Stimulated activated naive CD8-positive, alpha-beta T cell treated with anti-CD3 and anti-CD28 coated beads, Interleukin-15, amount 100 ng/mL, for 72 hours (primary cell): ENCODE measurements around the gene RNASEH2A.

ENCODE experiments used
- ATAC-seq: fragments of 150-1000 bp; cut with Tn5 transposase; 2 replicates; pipeline ENCODE4 v1.10.0; 2021; ENCODE audit warnings: mild to moderate bottlenecking, moderate library complexity
- DNase-seq, 2 donors: peaks; one replicate each; pipeline ENCODE4 v3.0.0; 2021 to 2022
- H3K27ac Mint-ChIP-seq, 2 donors: one replicate each; pipeline ENCODE4 v1.8.0; 2022; ENCODE audit warnings: mild to moderate bottlenecking in 2 of 2, mixed read lengths in 2 of 2, moderate library complexity in 2 of 2
- H3K27me3 Mint-ChIP-seq: one replicate; pipeline ENCODE4 v1.8.0; 2022; ENCODE audit warnings: mixed read lengths
- H3K4me1 Mint-ChIP-seq: one replicate; pipeline ENCODE4 v1.8.0; 2022; ENCODE audit warnings: mild to moderate bottlenecking, mixed read lengths
- H3K4me3 Mint-ChIP-seq, 2 donors: one replicate each; pipeline ENCODE4 v1.8.0; 2022; ENCODE audit warnings: mild to moderate bottlenecking in 2 of 2, mixed read lengths in 2 of 2, moderate library complexity in 1 of 2
- H3K9me3 Mint-ChIP-seq, 2 donors: one replicate each; pipeline ENCODE4 v1.8.0; 2022; ENCODE audit warnings: mixed read lengths in 2 of 2

The RNASEH2A gene

GRCh38 chr19:12833418-12833737 is 27.0 kb downstream of the RNASEH2A start:
- peaks cover 95% of the 10 kb centered on the region for H3K27me3 Mint-ChIP-seq
- H3K4me1 Mint-ChIP-seq = peaks cover 39% of the 10 kb centered on the region
- H3K27ac Mint-ChIP-seq = no peak overlapping the region
- ATAC-seq (no peak), DNase-seq (no peak)
- peak overlapping the region; percentile 27 to 46 for H3K4me3 Mint-ChIP-seq
- H3K9me3 Mint-ChIP-seq = peaks cover 0 to 4% of the 10 kb centered on the region in 2 donors

GRCh38 chr19:12833738-12834565 is 27.6 kb downstream of the RNASEH2A start:
- ATAC-seq (no peak), DNase-seq (peak in 1 of 2 donors; percentile 43)
- Mint-ChIP-seq H3K4me1 (peaks cover 41% of the 10 kb centered on the region), H3K9me3 (peaks cover 0 to 4% of the 10 kb centered on the region in 2 donors), H3K4me3 (peak overlapping the region; percentile 42 to 63), H3K27ac (no peak overlapping the region), H3K27me3 (peaks cover 95% of the 10 kb centered on the region)

GRCh38 chr19:12834566-12834943 is 28.2 kb downstream of the RNASEH2A start, which contains the start of gene RTBDN:
Gene RTBDN, minus strand, starts transcription at chr19:12834579. Its CDS starts 4,600 bp downstream, at chr19:12829979.
- H3K9me3 Mint-ChIP-seq = peaks cover 0 to 4% of the 10 kb centered on the region in 2 donors
- ATAC-seq (no peak), DNase-seq (no peak)
- H3K27me3 Mint-ChIP-seq = peaks cover 95% of the 10 kb centered on the region
- H3K4me3 Mint-ChIP-seq = peak within 1 kb of the TSS; percentile 46 to 63
- peaks cover 47% of the 10 kb centered on the region for H3K4me1 Mint-ChIP-seq
- H3K27ac Mint-ChIP-seq = no peak within 1 kb of the TSS

GRCh38 chr19:12834976-12835757 is 28.8 kb downstream of the RNASEH2A start:
- DNase-seq = peak in 1 of 2 donors; percentile 43
- H3K4me3 Mint-ChIP-seq = no peak overlapping the region
- peaks cover 0 to 4% of the 10 kb centered on the region in 2 donors for H3K9me3 Mint-ChIP-seq
- no peak overlapping the region for H3K27ac Mint-ChIP-seq
- peaks cover 49% of the 10 kb centered on the region for H3K4me1 Mint-ChIP-seq
- ATAC-seq = no peak
- H3K27me3 Mint-ChIP-seq = peaks cover 95% of the 10 kb centered on the region

- DNase-seq (no peak), ATAC-seq (no peak)
- Mint-ChIP-seq H3K9me3 (no peaks in the 10 kb centered on the region), H3K4me1 (peaks cover 62% of the 10 kb centered on the region), H3K4me3 (no peak overlapping the region), H3K27me3 (peaks cover 95% of the 10 kb centered on the region), H3K27ac (no peak overlapping the region)
Observed at GRCh38 chr19:12836529-12836863, 30.1 kb downstream of the RNASEH2A start.

GRCh38 chr19:12837225-12837624 is 30.8 kb downstream of the RNASEH2A start:
- DNase-seq (no peak), ATAC-seq (peak; percentile 24)
- Mint-ChIP-seq H3K4me3 (no peak overlapping the region), H3K9me3 (no peaks in the 10 kb centered on the region), H3K4me1 (peaks cover 64% of the 10 kb centered on the region), H3K27ac (no peak overlapping the region), H3K27me3 (peaks cover 95% of the 10 kb centered on the region)

- H3K4me3 Mint-ChIP-seq = peak within 1 kb of the TSS; percentile 75 to 76
- H3K27me3 Mint-ChIP-seq = peaks cover 95% of the 10 kb centered on the region
- ATAC-seq (peak; percentile 75), DNase-seq (peak; percentile 52 to 70)
- no peaks in the 10 kb centered on the region for H3K9me3 Mint-ChIP-seq
- H3K27ac Mint-ChIP-seq = no peak within 1 kb of the TSS
- H3K4me1 Mint-ChIP-seq = peaks cover 54% of the 10 kb centered on the region
Observed at GRCh38 chr19:12838182-12838885, 31.9 kb downstream of the RNASEH2A start, which contains the start of gene MAST1. Gene MAST1, plus strand, starts transcription at chr19:12838515. Its CDS starts 58 bp downstream, at chr19:12838573.

- H3K27me3 Mint-ChIP-seq = peaks cover 100% of the 10 kb centered on the region
- DNase-seq = no peak
- peak; percentile 58 for ATAC-seq
- H3K27ac Mint-ChIP-seq = no peak overlapping the region
- H3K9me3 Mint-ChIP-seq = no peaks in the 10 kb centered on the region
- peaks cover 51% of the 10 kb centered on the region for H3K4me1 Mint-ChIP-seq
- peak overlapping the region; percentile 61 to 76 for H3K4me3 Mint-ChIP-seq
Observed at GRCh38 chr19:12838886-12839756, 32.7 kb downstream of the RNASEH2A start.

- ATAC-seq = peak; percentile 44
- H3K4me1 Mint-ChIP-seq = peaks cover 41% of the 10 kb centered on the region
- peak overlapping the region; percentile 49 to 67 for H3K4me3 Mint-ChIP-seq
- peak; percentile 63 to 68 for DNase-seq
- H3K27ac Mint-ChIP-seq = no peak overlapping the region
- H3K9me3 Mint-ChIP-seq = no peaks in the 10 kb centered on the region
- peaks cover 96% of the 10 kb centered on the region for H3K27me3 Mint-ChIP-seq
Observed at GRCh38 chr19:12840091-12841079, 34.0 kb downstream of the RNASEH2A start.

- peaks cover 91% of the 10 kb centered on the region for H3K27me3 Mint-ChIP-seq
- H3K27ac Mint-ChIP-seq = no peak overlapping the region
- H3K4me1 Mint-ChIP-seq = peaks cover 40% of the 10 kb centered on the region
- DNase-seq (peak in 1 of 2 donors; percentile 33), ATAC-seq (no peak)
- peak overlapping the region; percentile 49 to 67 for H3K4me3 Mint-ChIP-seq
- H3K9me3 Mint-ChIP-seq = no peaks in the 10 kb centered on the region
Observed at GRCh38 chr19:12841094-12841493, 34.7 kb downstream of the RNASEH2A start.

- Mint-ChIP-seq H3K4me3 (no peak overlapping the region), H3K27ac (no peak overlapping the region), H3K4me1 (peaks cover 37% of the 10 kb centered on the region), H3K27me3 (peaks cover 91% of the 10 kb centered on the region), H3K9me3 (no peaks in the 10 kb centered on the region)
- DNase-seq (no peak), ATAC-seq (no peak)
Observed at GRCh38 chr19:12842511-12842910, 36.1 kb downstream of the RNASEH2A start.

- no peak overlapping the region for H3K4me3 Mint-ChIP-seq
- peaks cover 88% of the 10 kb centered on the region for H3K27me3 Mint-ChIP-seq
- peaks cover 41% of the 10 kb centered on the region for H3K4me1 Mint-ChIP-seq
- H3K9me3 Mint-ChIP-seq = no peaks in the 10 kb centered on the region
- H3K27ac Mint-ChIP-seq = no peak overlapping the region
- ATAC-seq = no peak
- no peak for DNase-seq
Observed at GRCh38 chr19:12843328-12843727, 36.9 kb downstream of the RNASEH2A start.

GRCh38 chr19:12843999-12844732 is 37.8 kb downstream of the RNASEH2A start:
- peaks cover 80% of the 10 kb centered on the region for H3K27me3 Mint-ChIP-seq
- no peaks in the 10 kb centered on the region for H3K9me3 Mint-ChIP-seq
- DNase-seq (no peak), ATAC-seq (no peak)
- no peak overlapping the region for H3K27ac Mint-ChIP-seq
- no peak overlapping the region for H3K4me3 Mint-ChIP-seq
- peaks cover 33% of the 10 kb centered on the region for H3K4me1 Mint-ChIP-seq
